GM23338 (cell line): ENCODE data around the gene SCP2.

Source experiments
- CREB1 ChIP-seq: fragments of 250-450 bp; sonication (Bioruptor Pico); IDR thresholded peaks from 2 replicates; pipeline ENCODE4 v1.5.0; 2020; ENCODE audit warnings: low read depth, mild to moderate bottlenecking, moderate library complexity
- CTCF ChIP-seq, 2 experiments: fragments of 200-600 bp in 1 of 2; sonication (generic) in 1 of 2; conservative IDR thresholded peaks; 2 replicates each; pipeline versions ENCODE4 v1.5.1 to v1.6.1; 2016 to 2017; ENCODE audit warnings: antibody characterized with exemption in 2 of 2, low read depth in 2 of 2, mild to moderate bottlenecking in 2 of 2, moderate library complexity in 1 of 2
- EZH2 ChIP-seq: fragments of 200-600 bp; sonication (generic); IDR thresholded peaks from one replicate; pipeline ENCODE4 v1.8.0; 2017; ENCODE audit warnings: antibody characterized with exemption, mild to moderate bottlenecking, low read depth; ENCODE audit not compliant: unreplicated experiment
- EZH2phosphoT487 ChIP-seq: fragments of 200-600 bp; sonication (generic); IDR thresholded peaks from one replicate; pipeline ENCODE4 v1.8.1; 2018; ENCODE audit warnings: antibody characterized with exemption; ENCODE audit not compliant: unreplicated experiment
- JUNB ChIP-seq: IDR thresholded peaks from one replicate; pipeline ENCODE4 v1.6.1; 2016; ENCODE audit warnings: antibody characterized with exemption; ENCODE audit not compliant: unreplicated experiment
- NANOG ChIP-seq: IDR thresholded peaks from 2 replicates; pipeline ENCODE4 v1.6.1; 2016; ENCODE audit warnings: antibody characterized with exemption, borderline replicate concordance
- POLR2AphosphoS5 ChIP-seq: IDR thresholded peaks from 2 replicates; pipeline ENCODE4 v1.6.1; 2016; ENCODE audit warnings: antibody characterized with exemption, low read depth
- REST ChIP-seq: IDR thresholded peaks from one replicate; pipeline ENCODE4 v1.6.1; 2018; ENCODE audit warnings: antibody characterized with exemption; ENCODE audit not compliant: unreplicated experiment
- STAT1 ChIP-seq: IDR thresholded peaks from one replicate; pipeline ENCODE4 v1.6.1; 2016; ENCODE audit warnings: antibody characterized with exemption; ENCODE audit not compliant: unreplicated experiment
- ZNF114 ChIP-seq: fragments of 250-450 bp; sonication (Bioruptor Pico); IDR thresholded peaks from 2 replicates; pipeline ENCODE4 v1.5.0; 2020; ENCODE audit warnings: mild to moderate bottlenecking, moderate library complexity
- TF ChIP-seq, protein P1 (sequence below): IDR thresholded peaks from 2 replicates; pipeline ENCODE4 v1.6.1; 2016; ENCODE audit warnings: antibody characterized with exemption

DNA sequence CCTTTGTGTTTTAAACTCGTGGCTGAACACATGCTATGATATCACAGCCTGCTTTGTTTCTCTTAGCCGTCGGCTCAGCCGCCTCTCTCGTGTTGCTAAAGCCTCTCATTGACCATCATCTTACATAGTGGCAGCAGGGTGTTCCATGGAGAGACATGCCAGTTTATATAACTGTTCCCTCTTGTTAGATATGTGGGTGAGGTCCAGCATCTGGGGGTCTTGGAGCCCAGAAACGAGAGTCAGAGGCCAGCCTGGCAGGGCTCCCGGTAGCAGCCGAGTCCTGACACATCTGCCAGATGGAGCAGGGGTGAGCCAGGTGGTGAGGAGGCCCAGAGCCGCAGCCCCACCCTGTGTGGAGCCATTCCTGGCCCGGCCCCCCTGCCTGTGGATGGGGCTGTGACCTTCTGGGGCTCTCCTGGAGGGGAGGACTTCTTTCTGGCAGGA, 146.8 kb downstream of the SCP2 start:
- TF ChIP-seq EZH2 (no peak), CREB1 (CRISPR knock-in tag) (no peak), CTCF (conservative IDR thresholded peaks at IDR 0.05; ENCODE audit: low read depth in 2 of 2) (no peak), POLR2AphosphoS5 (no peak), JUNB (no peak), EZH2phosphoT487 (no peak), REST (no peak), STAT1 (no peak), ZNF114 (CRISPR knock-in tag) (no peak), NANOG (no peak)
- TF ChIP-seq, protein P1, sequence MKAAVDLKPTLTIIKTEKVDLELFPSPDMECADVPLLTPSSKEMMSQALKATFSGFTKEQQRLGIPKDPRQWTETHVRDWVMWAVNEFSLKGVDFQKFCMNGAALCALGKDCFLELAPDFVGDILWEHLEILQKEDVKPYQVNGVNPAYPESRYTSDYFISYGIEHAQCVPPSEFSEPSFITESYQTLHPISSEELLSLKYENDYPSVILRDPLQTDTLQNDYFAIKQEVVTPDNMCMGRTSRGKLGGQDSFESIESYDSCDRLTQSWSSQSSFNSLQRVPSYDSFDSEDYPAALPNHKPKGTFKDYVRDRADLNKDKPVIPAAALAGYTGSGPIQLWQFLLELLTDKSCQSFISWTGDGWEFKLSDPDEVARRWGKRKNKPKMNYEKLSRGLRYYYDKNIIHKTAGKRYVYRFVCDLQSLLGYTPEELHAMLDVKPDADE: no peak
